Amygdala (tissue), 56 donors: Measurements from ENCODE around the gene GALNT2.

Experiments used
- DNase-seq, 56 donors: peaks; one replicate each; lab custom pipeline; 2025; lab: John Stamatoyannopoulos, UW

The GALNT2 gene

GRCh38 chr1:230264342-230264741, 197.3 kb downstream of the GALNT2 start:
- no peak for DNase-seq

DNA sequence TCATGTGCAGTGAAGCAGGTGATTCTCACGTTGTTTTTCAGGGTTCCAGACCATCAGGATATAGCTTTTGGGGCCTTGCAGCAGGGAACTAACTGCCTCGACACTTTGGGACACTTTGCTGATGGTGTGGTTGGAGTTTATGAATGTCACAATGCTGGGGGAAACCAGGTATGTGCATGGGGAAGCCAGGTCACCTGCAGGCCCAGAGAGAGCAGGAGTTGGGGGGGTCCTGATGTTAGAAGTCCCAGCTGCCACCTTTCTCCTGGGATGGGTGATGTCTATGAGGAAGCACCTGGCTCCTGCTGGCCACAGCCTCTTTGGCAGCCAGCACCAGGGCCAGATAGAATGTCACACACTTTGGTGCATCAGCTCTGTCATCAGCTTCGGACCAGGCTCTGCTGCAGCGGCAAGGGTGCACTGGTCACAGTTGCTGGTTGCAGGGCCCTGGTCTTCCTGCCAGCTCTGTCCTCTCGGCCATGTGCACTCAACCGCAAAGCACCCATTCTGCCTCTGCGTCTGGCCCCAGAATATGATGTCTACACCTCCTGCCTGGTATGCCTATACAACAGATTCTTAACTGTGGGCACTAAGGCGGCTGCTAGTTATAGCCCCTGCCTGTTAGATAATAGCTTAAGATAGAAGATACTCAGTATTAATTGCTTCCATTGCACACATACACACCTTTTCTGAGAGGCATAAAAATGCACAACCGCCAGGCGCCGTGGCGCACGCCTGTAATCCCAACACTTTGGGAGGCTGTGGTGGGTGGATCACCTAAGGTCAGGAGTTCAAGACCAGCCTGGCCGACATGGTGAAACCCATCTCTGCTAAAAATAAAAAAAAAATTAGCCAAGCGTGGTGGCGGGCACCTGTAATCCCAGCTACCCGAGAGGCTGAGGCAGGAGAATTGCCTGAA, 198.4 kb downstream of the GALNT2 start:
- DNase-seq, result no peak

GRCh38 chr1:230266456-230266855, 199.4 kb downstream of the GALNT2 start:
- DNase-seq, result no peak

DNA sequence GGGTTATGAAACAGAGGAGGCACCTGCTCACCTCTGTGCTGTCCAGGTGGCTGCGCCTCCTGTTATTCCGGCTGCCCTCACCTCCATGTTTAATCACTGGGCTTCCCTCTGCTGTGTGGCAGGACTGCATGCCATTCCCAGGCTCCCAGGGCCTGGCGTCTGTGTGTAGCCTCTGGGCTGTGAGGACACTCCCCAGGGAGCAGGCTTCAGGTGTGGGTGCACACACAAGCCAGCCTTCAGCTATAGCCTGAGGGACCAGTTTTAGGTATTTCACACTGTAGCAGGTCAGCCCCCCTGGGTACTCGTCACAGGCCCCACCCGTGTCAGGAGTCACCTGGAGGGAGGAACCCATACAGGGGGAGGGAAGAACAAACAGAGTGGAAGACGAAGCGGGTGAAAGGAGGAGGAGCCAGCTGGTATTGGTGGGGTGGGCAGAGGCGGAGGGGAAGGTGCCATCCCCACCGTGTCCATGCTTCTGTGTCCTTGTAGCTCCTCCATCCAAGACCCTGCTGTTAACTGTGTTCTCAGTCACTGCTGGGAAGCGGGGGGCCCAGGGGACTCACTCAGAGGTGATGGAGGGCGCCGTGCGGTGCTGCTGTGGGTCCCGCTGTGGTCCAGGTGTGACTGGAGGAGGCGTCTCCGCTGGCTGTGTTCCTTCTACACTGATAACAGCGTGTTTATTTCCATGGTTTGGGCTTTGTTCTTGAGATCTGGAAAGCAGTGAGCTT, 200.5 kb downstream of the GALNT2 start:
- DNase-seq, result no peak

GRCh38 chr1:230268371-230269170, 201.5 kb downstream of the GALNT2 start:
- DNase-seq, result peak in 9 of 56 donors; percentile 9 to 23 (median 15)

GRCh38 chr1:230270185-230270558, 203.1 kb downstream of the GALNT2 start:
- no peak for DNase-seq

- no peak for DNase-seq
Observed at GRCh38 chr1:230270559-230271281, 203.7 kb downstream of the GALNT2 start.

GRCh38 chr1:230271300-230272035, 204.4 kb downstream of the GALNT2 start:
- DNase-seq, result no peak

- no peak for DNase-seq
Observed at GRCh38 chr1:230272557-230272956, 205.5 kb downstream of the GALNT2 start.

DNA sequence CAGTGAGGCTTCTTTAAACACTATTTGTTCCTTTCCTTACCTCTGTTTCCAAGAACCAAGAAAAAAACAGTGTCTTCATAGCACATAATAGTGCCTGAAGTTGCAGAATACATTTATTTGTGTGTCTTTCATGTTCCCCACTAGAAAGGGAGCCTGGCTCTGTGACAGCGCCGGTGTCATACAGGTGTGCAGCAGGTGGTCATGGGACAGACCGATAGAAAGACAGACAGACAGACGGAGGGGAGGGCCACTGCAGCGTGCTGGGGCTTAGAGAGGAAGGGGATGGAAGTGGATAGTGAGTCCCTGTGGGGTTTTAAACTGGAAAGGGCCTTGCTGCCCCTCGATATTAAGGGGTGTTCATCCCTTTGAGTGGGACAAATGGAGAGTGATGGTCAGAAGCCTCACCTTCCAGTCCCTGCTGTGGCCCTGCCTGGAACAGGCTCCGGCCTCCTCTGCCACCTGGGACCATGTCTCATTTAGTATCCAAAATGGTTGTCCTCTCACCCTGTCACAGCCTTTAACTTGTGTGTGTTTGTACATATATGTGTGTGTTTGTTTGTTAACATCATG, 206.2 kb downstream of the GALNT2 start:
- DNase-seq, result no peak

DNA sequence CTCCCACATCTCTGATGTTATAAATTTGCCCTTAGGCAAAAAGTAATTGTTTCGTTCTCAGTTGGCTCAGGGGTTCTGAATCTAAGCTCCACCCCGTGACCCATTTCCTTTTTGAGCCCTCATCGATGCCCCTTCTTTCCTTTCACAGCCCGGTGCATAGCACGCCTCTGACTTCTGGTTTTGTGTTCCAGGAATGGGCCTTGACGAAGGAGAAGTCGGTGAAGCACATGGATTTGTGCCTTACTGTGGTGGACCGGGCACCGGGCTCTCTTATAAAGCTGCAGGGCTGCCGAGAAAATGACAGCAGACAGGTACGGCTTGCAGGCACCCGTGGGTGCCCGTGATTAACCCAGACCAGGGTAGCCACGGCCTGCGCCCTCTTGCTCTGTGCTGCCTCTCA, 207.2 kb downstream of the GALNT2 start:
- no peak for DNase-seq

DNA sequence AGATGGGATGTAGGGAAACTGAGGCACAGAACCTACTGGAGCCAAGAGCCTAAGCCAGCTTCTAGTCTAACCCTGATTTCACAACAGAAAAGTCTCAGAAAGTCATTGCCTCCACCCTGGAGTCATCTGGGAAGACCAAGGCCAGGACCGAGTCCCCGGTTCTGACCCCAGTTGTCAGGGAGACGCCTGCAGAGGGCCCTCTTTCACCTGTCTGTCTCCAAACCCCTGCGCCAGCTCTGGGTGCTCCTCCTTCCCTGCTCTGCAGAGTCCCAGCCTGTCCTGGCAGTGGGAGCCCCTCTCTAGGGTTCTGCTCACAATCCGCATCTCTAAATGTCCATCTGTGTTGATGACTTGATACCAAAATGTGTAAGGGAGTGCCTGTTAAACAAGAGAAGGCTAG, 209.4 kb downstream of the GALNT2 start:
- no peak for DNase-seq

GRCh38 chr1:230277201-230278025, 210.4 kb downstream of the GALNT2 start:
- DNase-seq, result no peak

DNA sequence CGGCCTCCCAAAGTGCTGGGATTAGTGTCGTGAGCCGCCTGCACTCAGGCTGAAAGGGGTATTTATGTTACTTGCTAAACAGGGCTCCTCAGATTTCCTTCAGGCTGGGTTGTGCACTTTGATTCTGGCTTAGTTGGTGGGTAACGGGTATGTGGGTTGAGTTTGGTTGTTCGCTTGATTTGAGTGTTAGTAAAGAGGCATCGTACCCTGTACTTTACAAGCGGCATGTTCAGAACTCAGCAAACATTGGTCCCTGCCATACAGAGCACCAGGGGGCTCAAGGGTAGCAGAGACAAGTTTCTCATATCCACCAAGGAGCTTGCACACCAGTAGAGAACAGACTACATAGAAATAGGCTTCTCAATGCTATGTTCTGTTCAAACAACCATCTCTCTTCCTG, 211.3 kb downstream of the GALNT2 start:
- DNase-seq, result no peak

DNA sequence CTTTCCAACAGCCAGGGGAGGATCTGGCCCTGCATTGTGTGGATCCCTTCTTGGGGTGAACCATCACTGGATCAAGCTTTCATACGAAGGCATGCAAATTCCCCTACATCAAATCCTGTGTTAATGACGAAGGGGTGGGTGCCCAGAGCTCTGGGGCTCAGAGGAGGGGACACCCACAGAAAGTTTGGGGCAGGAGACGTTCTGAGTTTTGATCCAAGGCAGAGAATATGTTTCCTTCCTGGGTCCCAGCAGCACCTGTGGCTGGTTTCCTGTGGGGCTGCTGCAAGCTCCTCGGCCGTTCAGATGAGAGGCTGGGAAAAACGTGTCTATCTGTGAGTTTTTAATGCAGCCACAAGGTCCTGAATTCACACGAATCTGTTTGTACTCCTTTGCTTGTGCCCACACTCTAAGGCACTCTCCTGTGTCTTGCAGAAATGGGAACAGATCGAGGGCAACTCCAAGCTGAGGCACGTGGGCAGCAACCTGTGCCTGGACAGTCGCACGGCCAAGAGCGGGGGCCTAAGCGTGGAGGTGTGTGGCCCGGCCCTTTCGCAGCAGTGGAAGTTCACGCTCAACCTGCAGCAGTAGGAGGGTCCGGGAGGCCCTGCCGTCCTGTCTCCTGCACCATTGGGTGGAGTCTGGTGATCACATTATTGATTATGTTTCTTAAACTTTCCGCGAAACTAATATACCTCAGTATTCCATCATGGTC, 212.0 kb downstream of the GALNT2 start:
- no peak for DNase-seq

- no peak for DNase-seq
Observed at GRCh38 chr1:230279583-230279945, 212.5 kb downstream of the GALNT2 start.

DNA sequence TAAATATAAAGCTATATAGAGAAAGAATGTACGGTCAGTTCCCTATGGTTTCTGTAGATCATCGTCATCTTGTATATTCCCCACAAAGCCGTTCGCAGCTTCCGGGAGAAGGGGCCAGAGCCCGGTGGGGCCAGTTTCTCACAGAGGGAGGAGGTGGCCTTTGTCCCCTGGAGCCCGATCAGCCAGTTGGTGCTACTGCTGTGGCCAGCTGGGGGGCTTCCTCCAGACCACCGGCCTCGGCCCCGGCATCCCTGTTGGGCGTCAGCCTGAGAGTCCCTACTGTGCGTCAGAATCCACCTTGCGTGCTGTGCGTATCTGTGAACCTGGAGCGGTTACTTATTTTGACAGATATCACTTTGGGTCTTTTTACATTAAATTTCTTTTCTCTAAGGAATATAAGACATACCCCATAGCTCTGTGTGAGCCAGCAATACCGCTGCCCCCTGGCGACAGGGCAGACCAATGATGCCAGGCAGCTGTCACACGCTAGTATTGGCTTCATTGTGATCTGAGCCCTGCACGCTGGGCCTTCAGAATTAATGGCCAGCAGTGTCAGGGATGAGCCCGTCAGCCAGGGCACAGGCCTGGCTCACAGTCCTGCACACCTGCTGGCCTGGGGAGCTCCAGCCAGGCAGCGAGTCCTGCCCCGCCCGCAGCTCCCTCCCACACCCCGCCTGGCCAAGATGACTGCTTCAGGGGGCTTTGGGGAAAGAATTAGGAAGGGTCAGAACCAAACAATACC, 213.2 kb downstream of the GALNT2 start:
- DNase-seq, result peak in 2 of 56 donors; percentile 14
